HL-60 (cell line): ENCODE results near the gene HES5.

ENCODE experiments used
- DNase-seq, 2 experiments: peaks; one replicate each; pipeline ENCODE4 v3.0.0-alpha.2; 2010 to 2020; ENCODE audit warnings: low read depth in 1 of 2, low spot score in 1 of 2
- H3K27ac ChIP-seq: fragments of 250-450 bp; sonication (Bioruptor Pico); replicated peaks from 2 replicates; pipeline ENCODE4 v1.5.1; 2020; ENCODE audit warnings: mild to moderate bottlenecking, moderate library complexity
- H3K27me3 ChIP-seq: fragments of 250-450 bp; sonication (Bioruptor Pico); 2 replicates; pipeline ENCODE4 v1.5.1; 2021; ENCODE audit warnings: mild to moderate bottlenecking, moderate library complexity; ENCODE audit not compliant: insufficient read depth, poor library complexity, severe bottlenecking
- H3K4me3 ChIP-seq: replicated peaks from 2 replicates; pipeline ENCODE4 v1.5.1; 2011; ENCODE audit warnings: mild to moderate bottlenecking, control low read depth, low read length; ENCODE audit not compliant: insufficient read depth
- TF ChIP-seq, protein P1 (sequence below): IDR thresholded peaks from 2 replicates; pipeline ENCODE4 v1.6.1; 2012; ENCODE audit warnings: low read depth; ENCODE audit not compliant: insufficient replicate concordance

Gene HES5

DNA sequence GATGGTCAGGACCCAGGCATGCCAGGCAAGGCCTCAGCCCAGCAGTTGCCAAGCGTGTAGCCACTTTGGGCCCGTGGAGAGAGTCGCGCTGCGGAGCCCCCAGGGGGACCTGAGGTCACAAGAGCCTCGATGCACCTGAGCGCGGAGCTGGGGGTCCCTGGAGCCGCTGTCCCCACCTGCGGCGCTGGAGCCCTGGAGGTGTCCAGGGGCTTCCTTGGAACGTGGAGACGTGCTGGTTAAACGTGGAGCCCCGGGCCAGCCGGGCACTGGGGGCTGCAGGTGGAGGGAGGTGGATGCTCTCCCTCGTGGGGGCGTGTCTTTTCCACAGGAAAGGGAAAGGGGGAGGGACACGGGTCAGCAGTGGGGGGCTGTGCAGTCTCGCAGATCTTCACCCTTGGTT is 50.9 kb downstream of the HES5 start:
- H3K27me3 ChIP-seq: no peaks in the 10 kb centered on the region
- TF ChIP-seq, protein P1, sequence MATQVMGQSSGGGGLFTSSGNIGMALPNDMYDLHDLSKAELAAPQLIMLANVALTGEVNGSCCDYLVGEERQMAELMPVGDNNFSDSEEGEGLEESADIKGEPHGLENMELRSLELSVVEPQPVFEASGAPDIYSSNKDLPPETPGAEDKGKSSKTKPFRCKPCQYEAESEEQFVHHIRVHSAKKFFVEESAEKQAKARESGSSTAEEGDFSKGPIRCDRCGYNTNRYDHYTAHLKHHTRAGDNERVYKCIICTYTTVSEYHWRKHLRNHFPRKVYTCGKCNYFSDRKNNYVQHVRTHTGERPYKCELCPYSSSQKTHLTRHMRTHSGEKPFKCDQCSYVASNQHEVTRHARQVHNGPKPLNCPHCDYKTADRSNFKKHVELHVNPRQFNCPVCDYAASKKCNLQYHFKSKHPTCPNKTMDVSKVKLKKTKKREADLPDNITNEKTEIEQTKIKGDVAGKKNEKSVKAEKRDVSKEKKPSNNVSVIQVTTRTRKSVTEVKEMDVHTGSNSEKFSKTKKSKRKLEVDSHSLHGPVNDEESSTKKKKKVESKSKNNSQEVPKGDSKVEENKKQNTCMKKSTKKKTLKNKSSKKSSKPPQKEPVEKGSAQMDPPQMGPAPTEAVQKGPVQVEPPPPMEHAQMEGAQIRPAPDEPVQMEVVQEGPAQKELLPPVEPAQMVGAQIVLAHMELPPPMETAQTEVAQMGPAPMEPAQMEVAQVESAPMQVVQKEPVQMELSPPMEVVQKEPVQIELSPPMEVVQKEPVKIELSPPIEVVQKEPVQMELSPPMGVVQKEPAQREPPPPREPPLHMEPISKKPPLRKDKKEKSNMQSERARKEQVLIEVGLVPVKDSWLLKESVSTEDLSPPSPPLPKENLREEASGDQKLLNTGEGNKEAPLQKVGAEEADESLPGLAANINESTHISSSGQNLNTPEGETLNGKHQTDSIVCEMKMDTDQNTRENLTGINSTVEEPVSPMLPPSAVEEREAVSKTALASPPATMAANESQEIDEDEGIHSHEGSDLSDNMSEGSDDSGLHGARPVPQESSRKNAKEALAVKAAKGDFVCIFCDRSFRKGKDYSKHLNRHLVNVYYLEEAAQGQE: no peak

More for the DNA sequence above, 50.9 kb downstream of the HES5 start:
- DNase-seq: no peak
- H3K27ac ChIP-seq: no peak overlapping the region
- H3K4me3 ChIP-seq: no peak overlapping the region
